Measurements from ENCODE around the gene MERTK. TPM values are rescaled to one million over a fixed set of nuclear protein-coding genes. Genes with fewer than 3 reads are reported as not detected.
"Not testable (repeated sequence)": the region's sequence is repeated elsewhere in the genome, so short reads cannot be mapped to it uniquely, and the experiment has no call there.

The MERTK gene
- polyA plus RNA-seq, 4 donors = 19.5 to 24.6 (median 23.1) TPM

GRCh38 chr2:111909079-111909478 is 10.7 kb downstream of the MERTK start:
- DNase-seq (ENCODE audit: low read depth in 4 of 4, low spot score in 3 of 4) = no peak

GRCh38 chr2:111909997-111910396 is 11.6 kb downstream of the MERTK start:
- not testable (repeated sequence) for DNase-seq (ENCODE audit: low read depth in 4 of 4, low spot score in 3 of 4)

- DNase-seq (ENCODE audit: low read depth in 4 of 4, low spot score in 3 of 4) = no peak
Measured at GRCh38 chr2:111910609-111911277, 12.3 kb downstream of the MERTK start.

GRCh38 chr2:111911295-111911977 is 13.0 kb downstream of the MERTK start:
- DNase-seq (ENCODE audit: low read depth in 4 of 4, low spot score in 3 of 4) = not testable (repeated sequence)

- DNase-seq (ENCODE audit: low read depth in 4 of 4, low spot score in 3 of 4) = no peak
Measured at GRCh38 chr2:111912547-111912946, 14.1 kb downstream of the MERTK start.

- DNase-seq (ENCODE audit: low read depth in 4 of 4, low spot score in 3 of 4) = no peak
Measured at GRCh38 chr2:111917106-111917505, 18.7 kb downstream of the MERTK start.

GRCh38 chr2:111918383-111918806 is 20.0 kb downstream of the MERTK start:
- DNase-seq (ENCODE audit: low read depth in 4 of 4, low spot score in 3 of 4) = no peak

GRCh38 chr2:111919365-111919764 is 21.0 kb downstream of the MERTK start:
- DNase-seq (ENCODE audit: low read depth in 4 of 4, low spot score in 3 of 4) = no peak

GRCh38 chr2:111919794-111920608 is 21.6 kb downstream of the MERTK start:
- no peak for DNase-seq (ENCODE audit: low read depth in 4 of 4, low spot score in 3 of 4)

- DNase-seq (ENCODE audit: low read depth in 4 of 4, low spot score in 3 of 4) = no peak
Measured at GRCh38 chr2:111923276-111923804, 24.9 kb downstream of the MERTK start.

- DNase-seq (ENCODE audit: low read depth in 4 of 4, low spot score in 3 of 4) = no peak
Measured at GRCh38 chr2:111924617-111925107, 26.3 kb downstream of the MERTK start.

- DNase-seq (ENCODE audit: low read depth in 4 of 4, low spot score in 3 of 4) = no peak
Measured at GRCh38 chr2:111927723-111928122, 29.3 kb downstream of the MERTK start.

GRCh38 chr2:111930409-111930808 is 32.0 kb downstream of the MERTK start:
- no peak for DNase-seq (ENCODE audit: low read depth in 4 of 4, low spot score in 3 of 4)

- DNase-seq (ENCODE audit: low read depth in 4 of 4, low spot score in 3 of 4) = no peak
Measured at GRCh38 chr2:111930875-111931274, 32.5 kb downstream of the MERTK start.

GRCh38 chr2:111932841-111933291 is 34.5 kb downstream of the MERTK start:
- DNase-seq (ENCODE audit: low read depth in 4 of 4, low spot score in 3 of 4) = no peak

GRCh38 chr2:111933900-111934299 is 35.5 kb downstream of the MERTK start:
- not testable (repeated sequence) for DNase-seq (ENCODE audit: low read depth in 4 of 4, low spot score in 3 of 4)

- no peak for DNase-seq (ENCODE audit: low read depth in 4 of 4, low spot score in 3 of 4)
Measured at GRCh38 chr2:111936881-111937280, 38.5 kb downstream of the MERTK start.

GRCh38 chr2:111938392-111938791 is 40.0 kb downstream of the MERTK start:
- DNase-seq (ENCODE audit: low read depth in 4 of 4, low spot score in 3 of 4) = no peak

- no peak for DNase-seq (ENCODE audit: low read depth in 4 of 4, low spot score in 3 of 4)
Measured at GRCh38 chr2:111940333-111941196, 42.2 kb downstream of the MERTK start.

GRCh38 chr2:111941531-111941930 is 43.1 kb downstream of the MERTK start:
- no peak for DNase-seq (ENCODE audit: low read depth in 4 of 4, low spot score in 3 of 4)
